IMR-90 (cell line): ENCODE data around the gene KRTAP19-6. TPM values are rescaled to one million over a fixed set of nuclear protein-coding genes. Genes with fewer than 3 reads are reported as not detected.

Source experiments
- ATAC-seq: fragments of 200-7000 bp; cut with Tn5 transposase; 2 replicates; pipeline ENCODE4 v1.9.1; 2020; ENCODE audit warnings: low read depth, mild to moderate bottlenecking, moderate library complexity
- BruUV-seq: library from RNA; stranded (reverse); fragments of 400-500 nt; replicated peaks from 2 replicates; lab custom pipeline; 2021; lab: Mats Ljungman, UMichigan
- CTCF ChIA-PET: fragments of 300-600 bp; formaldehyde crosslinking; extraction: SDS; loops from one replicate; lab custom pipeline; 2021; ENCODE audit warnings: antibody characterized with exemption; lab: Yijun Ruan, JAX
- POLR2A ChIA-PET: fragments of 300-600 bp; sonication (Branson Sonifier 250); formaldehyde crosslinking; loops from one replicate; lab custom pipeline; 2022; ENCODE audit warnings: antibody characterized with exemption; ENCODE audit not compliant: unreplicated experiment; lab: Charles Lee
- DNase-seq: peaks from one replicate; pipeline ENCODE4 v3.0.0; 2013
- H2AFZ ChIP-seq: replicated peaks from 2 replicates; pipeline ENCODE3; 2013; ENCODE audit warnings: low read length, mild to moderate bottlenecking; ENCODE audit not compliant: poor library complexity
- H2AK5ac ChIP-seq: 2 replicates; pipeline ENCODE4 v1.6.1; 2013; ENCODE audit warnings: low read depth, low read length, inconsistent platforms
- H2AK9ac ChIP-seq: replicated peaks from 2 replicates; pipeline ENCODE3; 2013; ENCODE audit warnings: mild to moderate bottlenecking, low read depth, low read length, moderate library complexity; ENCODE audit not compliant: poor library complexity
- H2BK120ac ChIP-seq: 2 replicates; pipeline ENCODE4 v1.6.1; 2013; ENCODE audit warnings: low read depth, low read length, inconsistent platforms
- H2BK15ac ChIP-seq: 3 replicates; pipeline ENCODE4 v1.6.1; 2013; ENCODE audit warnings: low read depth, low read length, inconsistent platforms
- H2BK20ac ChIP-seq: 2 replicates; pipeline ENCODE4 v1.6.1; 2013; ENCODE audit warnings: low read depth, mild to moderate bottlenecking, inconsistent platforms, low read length, moderate library complexity
- H2BK5ac ChIP-seq: 2 replicates; pipeline ENCODE4 v1.6.1; 2013; ENCODE audit warnings: mild to moderate bottlenecking, low read depth, low read length, inconsistent platforms; ENCODE audit not compliant: poor library complexity, severe bottlenecking
- H3K14ac ChIP-seq: replicated peaks from 2 replicates; pipeline ENCODE4 v1.6.1; 2013; ENCODE audit warnings: low read depth, low read length, inconsistent platforms
- H3K18ac ChIP-seq: 2 replicates; pipeline ENCODE4 v1.6.1; 2013; ENCODE audit warnings: low read depth, low read length, control low read depth
- H3K23ac ChIP-seq: 2 replicates; pipeline ENCODE4 v1.6.1; 2013; ENCODE audit warnings: low read depth, low read length, inconsistent platforms
- H3K27ac ChIP-seq: 2 replicates; pipeline ENCODE4 v1.5.1; 2013; ENCODE audit warnings: mild to moderate bottlenecking, control low read depth, low read length; ENCODE audit not compliant: insufficient read depth
- H3K27me3 ChIP-seq: 2 replicates; pipeline ENCODE4 v1.6.1; 2013; ENCODE audit warnings: low read length; ENCODE audit not compliant: control insufficient read depth, insufficient read depth
- H3K36me3 ChIP-seq: 2 replicates; pipeline ENCODE4 v1.6.1; 2013; ENCODE audit warnings: low read length, mixed read lengths; ENCODE audit not compliant: control insufficient read depth, insufficient read depth
- H3K4ac ChIP-seq: 2 replicates; pipeline ENCODE4 v1.6.1; 2013; ENCODE audit warnings: low read depth, low read length, inconsistent platforms
- H3K4me1 ChIP-seq: 2 replicates; pipeline ENCODE4 v1.6.1; 2013; ENCODE audit warnings: low read length, mixed read lengths; ENCODE audit not compliant: control insufficient read depth, insufficient read depth
- H3K4me2 ChIP-seq: 2 replicates; pipeline ENCODE4 v1.6.1; 2013; ENCODE audit warnings: low read depth, mild to moderate bottlenecking, control low read depth, low read length, moderate library complexity
- H3K4me3 ChIP-seq: 2 replicates; pipeline ENCODE4 v1.5.1; 2013; ENCODE audit warnings: low read depth, mild to moderate bottlenecking, control low read depth, low read length, moderate library complexity; ENCODE audit not compliant: insufficient read depth
- H3K56ac ChIP-seq: 2 replicates; pipeline ENCODE4 v1.6.1; 2013; ENCODE audit warnings: low read length, inconsistent platforms; ENCODE audit not compliant: insufficient read depth; ENCODE audit errors: extremely low read depth
- H3K79me1 ChIP-seq, 2 experiments: 2 replicates each; pipeline ENCODE4 v1.6.1; 2013; ENCODE audit warnings: low read length in 2 of 2, inconsistent platforms in 1 of 2, low read depth in 1 of 2
- H3K9ac ChIP-seq: 2 replicates; pipeline ENCODE4 v1.6.1; 2013; ENCODE audit warnings: low read depth, low read length, control low read depth
- H3K9me1 ChIP-seq: 2 replicates; pipeline ENCODE4 v1.6.1; 2013; ENCODE audit warnings: low read length, inconsistent platforms; ENCODE audit not compliant: insufficient read depth
- H3K9me3 ChIP-seq: 2 replicates; pipeline ENCODE4 v1.6.1; 2013; ENCODE audit warnings: low read length; ENCODE audit not compliant: control insufficient read depth, insufficient read depth
- H4K20me1 ChIP-seq: 2 replicates; pipeline ENCODE4 v1.6.1; 2013; ENCODE audit warnings: low read length, inconsistent platforms; ENCODE audit not compliant: insufficient read depth
- H4K5ac ChIP-seq: 2 replicates; pipeline ENCODE4 v1.6.1; 2013; ENCODE audit warnings: mild to moderate bottlenecking, low read depth, low read length, control low read depth
- H4K8ac ChIP-seq, 2 experiments: 2 replicates each; pipeline ENCODE4 v1.6.1; 2013; ENCODE audit warnings: low read depth in 2 of 2, low read length in 2 of 2, control low read depth in 1 of 2, inconsistent platforms in 1 of 2
- H4K91ac ChIP-seq: 2 replicates; pipeline ENCODE4 v1.6.1; 2013; ENCODE audit warnings: low read depth, low read length, inconsistent platforms; ENCODE audit not compliant: insufficient read depth
- BHLHE40 ChIP-seq: fragments of 150-350 bp; IDR thresholded peaks from 2 replicates; pipeline ENCODE4 v1.6.1; 2016; ENCODE audit warnings: mild to moderate bottlenecking, low read depth, low read length
- CEBPB ChIP-seq: IDR thresholded peaks from 2 replicates; pipeline ENCODE4 v1.6.1; 2012; ENCODE audit warnings: low read depth, low read length, improper control_type of control experiment
- ELK1 ChIP-seq: fragments of 150-350 bp; IDR thresholded peaks from 2 replicates; pipeline ENCODE4 v1.6.1; 2016; ENCODE audit warnings: low read depth, mild to moderate bottlenecking, low read length, moderate library complexity, borderline replicate concordance
- MAFK ChIP-seq: IDR thresholded peaks from 2 replicates; pipeline ENCODE4 v1.6.1; 2012; ENCODE audit warnings: low read depth, low read length, improper control_type of control experiment
- MXI1 ChIP-seq: IDR thresholded peaks from 2 replicates; pipeline ENCODE4 v1.6.1; 2012; ENCODE audit warnings: low read depth, mild to moderate bottlenecking, low read length, moderate library complexity, borderline replicate concordance
- POLR2A ChIP-seq: IDR thresholded peaks from 2 replicates; pipeline ENCODE4 v1.6.1; 2012; ENCODE audit warnings: mild to moderate bottlenecking, low read depth, low read length
- RAD21 ChIP-seq: IDR thresholded peaks from 2 replicates; pipeline ENCODE4 v1.6.1; 2012; ENCODE audit warnings: low read length, improper control_type of control experiment
- RFX5 ChIP-seq: IDR thresholded peaks from 2 replicates; pipeline ENCODE4 v1.8.0; 2012; ENCODE audit warnings: low read depth, mild to moderate bottlenecking, low read length, moderate library complexity
- USF2 ChIP-seq: fragments of 150-350 bp; IDR thresholded peaks from 2 replicates; pipeline ENCODE4 v1.6.1; 2017; ENCODE audit warnings: mild to moderate bottlenecking, antibody characterized with exemption, low read length, low read depth
- WGBS, 2 experiments: methylation state at CpG; one replicate each; pipeline versions ENCODE4 v1.1.5 to v1.1.7; 2013; ENCODE audit warnings: missing lambda C conversion rate in 2 of 2; ENCODE audit not compliant: insufficient read length in 1 of 2; ENCODE audit errors: extremely low coverage in 2 of 2; 5-methylcytosine and 5-hydroxymethylcytosine counted together
- dilution Hi-C: fragments of 300-500 bp; cut with HindIII; formaldehyde crosslinking; loops from one replicate; pipeline ENCODE4 v1.14.3; 2018; ENCODE audit warnings: low sequenced_read_pairs; ENCODE audit not compliant: unreplicated experiment
- in situ Hi-C: fragments of 300-500 bp; cut with MboI; formaldehyde crosslinking; loops from 3 replicates; pipeline ENCODE4 v1.14.3; 2019; ENCODE audit warnings: low sequenced_read_pairs, inconsistent platforms, mixed read lengths
- intact Hi-C: fragments of 100-400 bp; cut with micrococcal nuclease; formaldehyde crosslinking; loops from 2 replicates; pipeline ENCODE4 v1.10.0; 2022
- polyA plus RNA-seq, 3 experiments: library from polyadenylated mRNA; depleted of rRNA; stranded (reverse); fragments of >200 nt; gene quantifications; 2 replicates each; pipeline ENCODE4 v1.2.3, GENCODE V29; 2012; ENCODE audit warnings: low replicate concordance in 1 of 3
- total RNA-seq: library from RNA; depleted of rRNA; stranded (reverse); fragments of >200 nt; gene quantifications from 2 replicates; pipeline ENCODE4 v1.2.3, GENCODE V29; 2012

Gene KRTAP19-6
- total and polyA plus RNA-seq, 2 of the 4 experiments (the other 2 are of a cell fraction) = not detected

- in situ Hi-C loops (no loop called here), intact Hi-C loops (no loop called here), dilution Hi-C loops (no loop called here)
- Histone ChIP-seq H2AK9ac (no peak overlapping the region), H3K36me3 (no peaks in the 10 kb centered on the region), H4K5ac (no peak overlapping the region), H3K14ac (no peak overlapping the region), H3K4me3 (no peak overlapping the region), H2BK5ac (no peak overlapping the region), H2BK15ac (no peak overlapping the region), H3K4me1 (no peaks in the 10 kb centered on the region), H4K20me1 (no peaks in the 10 kb centered on the region), H3K4ac (no peak overlapping the region), H3K18ac (no peak overlapping the region), H3K56ac (no peak overlapping the region), H3K9ac (no peak overlapping the region), H3K79me1 (no peaks in the 10 kb centered on the region), H2AK5ac (no peak overlapping the region), H2BK120ac (no peak overlapping the region), H4K8ac (no peak overlapping the region), H2BK20ac (no peak overlapping the region), H3K27me3 (no peaks in the 10 kb centered on the region), H3K27ac (no peak overlapping the region), H3K9me3 (peaks cover 4% of the 10 kb centered on the region; the same call in 1 of the 2 replicates), H2AFZ (no peak overlapping the region), H3K4me2 (no peak overlapping the region), H4K91ac (no peak overlapping the region), H3K23ac (no peak overlapping the region), H3K9me1 (no peaks in the 10 kb centered on the region)
- CTCF ChIA-PET = no interaction called here
- 0% methylated on average over 1 of the region's 6 CpGs; no CpG with 5 or more reads in 1 of the 2 experiments for WGBS, 2 experiments
- TF ChIP-seq USF2 = no peak
- TF ChIP-seq CEBPB = no peak
- no peak for TF ChIP-seq RFX5
- TF ChIP-seq ELK1 = no peak
- TF ChIP-seq MAFK = no peak
- no peak for TF ChIP-seq BHLHE40
- TF ChIP-seq MXI1 = no peak
- no peak for TF ChIP-seq RAD21
- TF ChIP-seq POLR2A = no peak
- DNase-seq (no peak), ATAC-seq (no peak)
- BruUV-seq = no TSS peak
- POLR2A ChIA-PET = no interaction called here
Observed at GRCh38 chr21:30563072-30563471, 21.4 kb upstream of the KRTAP19-6 start.
